Measurements from ENCODE around the gene TRAPPC11. TPM values are rescaled to one million over a fixed set of nuclear protein-coding genes. Genes with fewer than 3 reads are reported as not detected.

The TRAPPC11 gene
- total and polyA plus RNA-seq, 9 of the 15 experiments (the other 6 are each of a cell fraction or from before 2014, with no cell fraction given) = 11.6 to 49.0 (median 28.7) TPM

- ATAC-seq (no peak), DNase-seq (ENCODE audit: extremely low read depth in 1 of 4, low spot score in 3 of 4) (no peak), FAIRE-seq (no peak)
- no peaks in the 10 kb centered on the region for H3K9me1 ChIP-seq (ENCODE audit: control insufficient read depth, insufficient read depth, low read length)
- in situ Hi-C loops (cut with MboI) (no loop called here), intact Hi-C loops (cut with micrococcal nuclease) (no loop called here)
- POLR2A ChIA-PET = no interaction called here
- no peak overlapping the region for H3K4me2 ChIP-seq (ENCODE audit: insufficient read depth, low read length)
- 49% methylated on average over 4 of the region's 4 CpGs for WGBS (ENCODE audit: insufficient coverage, low coverage, missing lambda C conversion rate)
- no peak overlapping the region for H2AFZ ChIP-seq (ENCODE audit: low read depth, low read length)
- H3K27me3 ChIP-seq (ENCODE audit: control insufficient read depth in 2 of 2, insufficient read depth in 2 of 2, low read length in 2 of 2) = peaks cover 2 to 12% of the 10 kb centered on the region in 2 experiments; a peak in 2 of 5 replicates
- no peak overlapping the region for H3K27ac ChIP-seq (ENCODE audit: extremely low read depth, low read depth, low read length)
- no peaks in the 10 kb centered on the region for H3K79me2 ChIP-seq (ENCODE audit: control insufficient read depth, insufficient read depth, low read length)
- no peaks in the 10 kb centered on the region for H3K36me3 ChIP-seq (ENCODE audit: control insufficient read depth, insufficient read depth, low read length)
- no peaks in the 10 kb centered on the region for H3K9me3 ChIP-seq (replicated peaks; ENCODE audit: control insufficient read depth, insufficient read depth, low read depth, low read length)
- TF ChIP-seq CEBPG (CRISPR knock-in tag; IDR thresholded peaks at IDR 0.05) = no peak
- peak; percentile 45 to 57; a peak in 2 of 4 replicates for TF ChIP-seq CEBPG (tag; conservative IDR thresholded peaks at IDR 0.05 in 1 of 2, IDR thresholded peaks at IDR 0.05 in 1 of 2)
- peak; percentile 92 for TF ChIP-seq CEBPB (tag; IDR thresholded peaks at IDR 0.05)
- no peak for TF ChIP-seq RBM25 (IDR thresholded peaks at IDR 0.05; ENCODE audit: low read depth, low read length, severe bottlenecking)
- TF ChIP-seq FOS (IDR thresholded peaks at IDR 0.05; ENCODE audit: extremely low read depth, insufficient read length) = no peak
- TF ChIP-seq ZHX1 (conservative IDR thresholded peaks at IDR 0.05; ENCODE audit: low read length) = no peak
- no peaks in the 10 kb centered on the region for H4K20me1 ChIP-seq (replicated peaks; ENCODE audit: control insufficient read depth, insufficient read depth, low read length)
- no peak overlapping the region for H3K9ac ChIP-seq (ENCODE audit: insufficient read depth in 1 of 2, low read depth in 2 of 2, low read length in 2 of 2)
- H3K4me3 ChIP-seq = no peak overlapping the region
- no TSS peak for BruUV-seq (replicated peaks)
- CTCF ChIA-PET (ENCODE audit: low intra/inter-chr PET ratio) = no interaction called here
- peaks cover 5 to 8% of the 10 kb centered on the region in 2 experiments; a peak in 4 of 5 replicates for H3K4me1 ChIP-seq (replicated peaks in 1 of 2; ENCODE audit: control insufficient read depth in 2 of 2, insufficient read depth in 2 of 2, low read length in 2 of 2)
These were observed 40.4 kb upstream of the TRAPPC11 start for GRCh38 chr4:183618681-183619080.
